Measurements from ENCODE around the gene SLC35E4.

The SLC35E4 gene

GRCh38 chr22:30640839-30641430 is 5.4 kb downstream of the SLC35E4 start:
- H3K4me3 ChIP-seq (ENCODE audit: low read depth, low read length), result no peak overlapping the region
- DNase-seq, result no peak
- TF ChIP-seq, protein P1, sequence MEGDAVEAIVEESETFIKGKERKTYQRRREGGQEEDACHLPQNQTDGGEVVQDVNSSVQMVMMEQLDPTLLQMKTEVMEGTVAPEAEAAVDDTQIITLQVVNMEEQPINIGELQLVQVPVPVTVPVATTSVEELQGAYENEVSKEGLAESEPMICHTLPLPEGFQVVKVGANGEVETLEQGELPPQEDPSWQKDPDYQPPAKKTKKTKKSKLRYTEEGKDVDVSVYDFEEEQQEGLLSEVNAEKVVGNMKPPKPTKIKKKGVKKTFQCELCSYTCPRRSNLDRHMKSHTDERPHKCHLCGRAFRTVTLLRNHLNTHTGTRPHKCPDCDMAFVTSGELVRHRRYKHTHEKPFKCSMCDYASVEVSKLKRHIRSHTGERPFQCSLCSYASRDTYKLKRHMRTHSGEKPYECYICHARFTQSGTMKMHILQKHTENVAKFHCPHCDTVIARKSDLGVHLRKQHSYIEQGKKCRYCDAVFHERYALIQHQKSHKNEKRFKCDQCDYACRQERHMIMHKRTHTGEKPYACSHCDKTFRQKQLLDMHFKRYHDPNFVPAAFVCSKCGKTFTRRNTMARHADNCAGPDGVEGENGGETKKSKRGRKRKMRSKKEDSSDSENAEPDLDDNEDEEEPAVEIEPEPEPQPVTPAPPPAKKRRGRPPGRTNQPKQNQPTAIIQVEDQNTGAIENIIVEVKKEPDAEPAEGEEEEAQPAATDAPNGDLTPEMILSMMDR (IDR thresholded peaks at IDR 0.05; ENCODE audit: low read depth, low read length), result no peak

DNA sequence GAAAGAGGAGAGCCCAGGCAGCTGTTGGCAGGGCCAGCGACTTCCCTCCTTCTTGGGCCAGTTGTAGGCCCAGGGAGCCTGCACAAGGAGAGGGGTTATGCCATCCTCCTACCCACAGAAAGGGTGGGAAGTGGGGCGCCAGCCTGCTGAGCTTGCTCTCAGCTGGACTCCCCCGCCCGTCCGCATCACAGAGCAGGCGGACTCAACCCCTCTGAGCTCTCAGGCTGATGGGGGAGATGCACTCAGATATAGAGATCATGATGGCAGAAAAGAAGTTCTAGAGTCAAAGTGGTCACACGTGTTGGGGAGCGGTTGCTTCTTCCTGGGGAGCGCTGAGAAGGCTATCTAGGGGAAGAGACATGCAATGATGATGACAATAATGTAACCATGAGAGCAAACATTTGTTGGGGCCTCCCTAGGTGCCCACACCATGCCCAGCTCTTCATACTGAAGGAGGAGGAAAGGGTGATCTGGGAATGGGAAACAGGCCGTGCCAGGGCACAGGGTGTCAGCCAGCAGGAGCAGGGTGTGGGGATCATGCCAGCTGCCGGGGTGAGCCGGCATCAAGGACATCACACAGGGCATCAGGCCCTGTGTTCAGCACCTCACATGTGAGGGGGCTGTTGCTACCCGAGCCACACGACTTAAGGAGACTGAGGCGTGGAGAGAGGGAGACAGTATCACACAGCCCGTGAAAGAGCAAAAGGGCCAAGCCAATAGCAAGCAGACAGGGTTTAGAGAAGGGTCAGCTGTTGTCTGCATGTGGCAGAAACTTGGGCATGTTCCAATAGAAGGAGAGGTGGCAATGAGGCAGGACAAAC is 7.7 kb downstream of the SLC35E4 start:
- TF ChIP-seq, protein P1 (IDR thresholded peaks at IDR 0.05; ENCODE audit: low read depth, low read length), result no peak
- Histone ChIP-seq H3K27me3 (ENCODE audit: insufficient read depth, low read depth, severe bottlenecking) (no peaks in the 10 kb centered on the region), H3K9me3 (ENCODE audit: severe bottlenecking) (no peaks in the 10 kb centered on the region), H3K4me3 (ENCODE audit: low read depth, low read length) (no peak overlapping the region), H3K36me3 (no peaks in the 10 kb centered on the region), H3K27ac (no peak overlapping the region)
- no peak for DNase-seq

More at GRCh38 chr22:30640839-30641430, 5.4 kb downstream of the SLC35E4 start:
- Histone ChIP-seq H3K27me3 (ENCODE audit: insufficient read depth, low read depth, severe bottlenecking) (no peaks in the 10 kb centered on the region), H3K36me3 (no peaks in the 10 kb centered on the region), H3K9me3 (ENCODE audit: severe bottlenecking) (no peaks in the 10 kb centered on the region), H3K27ac (no peak overlapping the region)

DNA sequence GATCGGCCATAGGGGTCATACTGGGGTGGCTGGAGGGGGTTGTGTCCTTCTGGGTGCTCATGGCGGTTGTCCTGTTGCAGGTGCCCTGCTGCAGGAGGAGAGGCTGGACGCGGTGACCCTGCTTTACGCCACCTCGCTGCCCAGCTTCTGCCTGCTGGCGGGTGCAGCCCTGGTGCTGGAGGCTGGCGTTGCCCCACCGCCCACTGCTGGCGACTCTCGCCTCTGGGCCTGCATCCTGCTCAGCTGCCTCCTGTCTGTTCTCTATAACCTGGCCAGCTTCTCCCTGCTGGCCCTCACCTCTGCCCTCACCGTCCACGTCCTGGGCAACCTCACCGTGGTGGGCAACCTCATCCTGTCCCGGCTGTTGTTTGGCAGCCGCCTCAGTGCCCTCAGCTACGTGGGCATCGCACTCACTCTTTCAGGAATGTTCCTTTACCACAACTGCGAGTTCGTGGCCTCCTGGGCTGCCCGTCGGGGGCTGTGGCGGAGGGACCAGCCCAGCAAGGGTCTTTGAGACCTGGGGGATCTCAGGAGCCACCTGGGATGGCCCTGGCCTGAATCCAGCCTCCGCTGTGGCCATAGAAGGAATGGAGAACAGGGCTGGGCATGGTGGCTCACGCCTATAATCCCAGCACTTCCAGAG is 11.1 kb downstream of the SLC35E4 start:
- TF ChIP-seq, protein P1 (IDR thresholded peaks at IDR 0.05; ENCODE audit: low read depth, low read length), result no peak
- Histone ChIP-seq H3K4me3 (ENCODE audit: low read depth, low read length) (no peak overlapping the region), H3K27ac (no peak overlapping the region), H3K9me3 (ENCODE audit: severe bottlenecking) (no peaks in the 10 kb centered on the region), H3K27me3 (ENCODE audit: insufficient read depth, low read depth, severe bottlenecking) (no peaks in the 10 kb centered on the region), H3K36me3 (no peaks in the 10 kb centered on the region)
- DNase-seq, result no peak

DNA sequence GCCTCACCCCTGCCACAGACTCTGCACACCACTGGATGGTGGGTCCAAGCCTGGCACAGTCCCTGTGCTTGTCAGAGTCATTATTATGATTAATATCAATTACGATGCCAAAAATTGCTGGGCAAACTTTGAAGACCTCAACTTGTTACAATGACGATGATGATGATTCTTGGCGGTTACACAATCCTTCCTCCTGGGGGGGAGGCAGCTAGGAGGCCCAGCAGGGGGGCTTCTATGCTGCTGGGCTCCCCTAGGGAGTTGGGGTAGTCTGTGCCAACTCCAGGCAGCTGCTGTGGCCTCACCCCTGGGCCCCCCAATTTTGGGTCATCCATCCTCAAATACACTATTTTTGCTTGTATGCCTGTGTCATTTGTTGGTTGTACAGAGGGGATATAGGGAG is 12.0 kb downstream of the SLC35E4 start:
- no peak for DNase-seq
- Histone ChIP-seq H3K4me3 (ENCODE audit: low read depth, low read length) (no peak overlapping the region), H3K27ac (no peak overlapping the region), H3K36me3 (no peaks in the 10 kb centered on the region), H3K27me3 (ENCODE audit: insufficient read depth, low read depth, severe bottlenecking) (no peaks in the 10 kb centered on the region), H3K9me3 (ENCODE audit: severe bottlenecking) (no peaks in the 10 kb centered on the region)
- TF ChIP-seq, protein P1 (IDR thresholded peaks at IDR 0.05; ENCODE audit: low read depth, low read length), result no peak

GRCh38 chr22:30648825-30649224 is 13.2 kb downstream of the SLC35E4 start:
- Histone ChIP-seq H3K36me3 (no peaks in the 10 kb centered on the region), H3K9me3 (ENCODE audit: severe bottlenecking) (no peaks in the 10 kb centered on the region), H3K4me3 (ENCODE audit: low read depth, low read length) (no peak overlapping the region), H3K27ac (no peak overlapping the region), H3K27me3 (ENCODE audit: insufficient read depth, low read depth, severe bottlenecking) (no peaks in the 10 kb centered on the region)
- TF ChIP-seq, protein P1 (IDR thresholded peaks at IDR 0.05; ENCODE audit: low read depth, low read length), result no peak
- no peak for DNase-seq

Data from WERI-Rb-1 (cell line).